Astrocyte of the spinal cord (primary cell): ENCODE data around the gene YARS1.
"Not testable (repeated sequence)": the region's sequence is repeated elsewhere in the genome, so short reads cannot be mapped to it uniquely, and the experiment has no call there.

Source experiments
- DNase-seq: peaks from one replicate; pipeline ENCODE4 v3.0.0; 2011; ENCODE audit warnings: low read depth, low spot score
- H3K4me3 ChIP-seq: 2 replicates; pipeline ENCODE4 v1.5.1; 2011; ENCODE audit warnings: low read depth, mild to moderate bottlenecking, low read length, moderate library complexity
- CTCF ChIP-seq: IDR thresholded peaks from 2 replicates; pipeline ENCODE4 v1.5.1; 2012; ENCODE audit warnings: low read depth, mild to moderate bottlenecking, low read length, inconsistent platforms
- in situ Hi-C: cut with HindIII; loops from 2 replicates; pipeline ENCODE4 v1.10.0; 2017; ENCODE audit warnings: low sequenced_read_pairs

Gene YARS1

DNA sequence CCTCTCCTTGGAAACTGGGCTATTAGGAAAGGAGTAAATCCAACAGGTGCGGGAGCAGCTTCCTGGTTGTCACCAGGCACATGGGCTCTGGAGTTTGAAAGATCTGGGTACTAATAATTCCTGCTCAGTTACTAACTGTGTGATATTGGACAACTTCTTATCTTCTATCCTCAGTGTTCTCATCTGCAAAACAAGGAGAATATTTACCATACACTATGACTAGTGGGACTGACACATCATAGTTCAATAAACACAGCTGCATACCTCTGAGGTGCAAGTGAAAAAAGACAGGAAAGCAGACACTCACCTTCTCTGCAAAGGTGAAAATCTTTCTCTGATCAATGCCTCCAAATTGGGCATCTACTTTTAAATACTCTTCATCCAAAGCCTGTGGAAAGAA is 19.7 kb downstream of the YARS1 start:
- no peak for DNase-seq
- in situ Hi-C loops: no loop called here
- H3K4me3 ChIP-seq: no peak overlapping the region
- no peak for TF ChIP-seq CTCF

DNA sequence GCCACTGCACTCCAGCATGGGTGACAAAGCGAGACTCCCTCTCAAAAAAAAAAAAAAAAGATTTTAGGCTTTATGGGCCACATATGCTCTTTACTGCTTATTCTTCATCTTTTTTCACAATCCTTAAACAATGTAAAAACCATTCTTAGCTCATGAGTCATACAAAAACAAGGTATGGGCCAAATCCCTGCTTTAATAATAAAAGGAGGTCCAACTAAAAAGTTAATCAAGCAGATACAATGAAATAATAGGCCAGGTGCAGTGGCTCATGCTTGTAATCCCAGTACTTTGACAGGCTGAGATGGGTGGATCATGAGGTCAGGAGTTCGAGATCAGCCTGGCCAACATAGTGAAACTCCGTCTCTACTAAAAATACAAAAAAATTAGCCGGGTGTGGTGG is 21.4 kb downstream of the YARS1 start:
- not testable (repeated sequence) for H3K4me3 ChIP-seq
- peak; percentile 69 for DNase-seq

DNA sequence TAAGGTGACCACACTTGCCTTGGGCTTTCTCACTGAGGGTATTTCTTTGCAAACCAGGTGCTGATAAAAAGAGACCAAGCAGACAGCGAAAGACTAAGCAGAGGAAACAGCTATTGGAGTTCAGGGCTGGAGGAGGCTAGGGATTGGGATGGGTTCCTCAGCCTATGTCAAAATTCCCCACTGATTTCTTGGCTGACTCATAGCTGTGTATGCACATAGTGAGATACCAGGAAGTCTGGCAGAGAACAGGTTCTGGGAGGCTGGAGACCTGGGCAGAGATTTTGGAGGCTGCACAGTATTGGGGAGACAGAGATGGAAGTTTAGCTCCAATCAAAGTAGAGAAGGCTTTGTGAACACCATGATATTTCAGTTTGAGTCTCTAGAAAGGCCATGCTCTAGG is 25.3 kb downstream of the YARS1 start:
- no peak overlapping the region for H3K4me3 ChIP-seq
- TF ChIP-seq CTCF: no peak
- in situ Hi-C loops: no loop called here
- no peak for DNase-seq

More for the DNA sequence above, 21.4 kb downstream of the YARS1 start:
- in situ Hi-C loops: not testable (repeated sequence)

GRCh38 chr1:32789356-32789755 is 27.8 kb downstream of the YARS1 start:
- H3K4me3 ChIP-seq, in situ Hi-C loops: not testable (repeated sequence)
- peak; percentile 82 for DNase-seq

GRCh38 chr1:32786856-32787255 is 30.3 kb downstream of the YARS1 start:
- DNase-seq: no peak
- in situ Hi-C loops: no loop called here
- peak; percentile 34 for TF ChIP-seq CTCF
- H3K4me3 ChIP-seq: no peak overlapping the region

GRCh38 chr1:32784817-32785216 is 32.3 kb downstream of the YARS1 start:
- no peak for TF ChIP-seq CTCF
- in situ Hi-C loops: no loop called here
- H3K4me3 ChIP-seq: no peak overlapping the region
- DNase-seq: no peak

- no peak for DNase-seq
- no peak overlapping the region for H3K4me3 ChIP-seq
- in situ Hi-C loops: no loop called here
- no peak for TF ChIP-seq CTCF
These were observed 33.3 kb downstream of the YARS1 start for GRCh38 chr1:32783851-32784250.

GRCh38 chr1:32782086-32782485 is 35.1 kb downstream of the YARS1 start:
- no peak overlapping the region for H3K4me3 ChIP-seq
- no peak for TF ChIP-seq CTCF
- peak; percentile 60 for DNase-seq
- in situ Hi-C loops: no loop called here
